ENCODE data around the gene ROR1. TPM values are rescaled to one million over a fixed set of nuclear protein-coding genes. Genes with fewer than 3 reads are reported as not detected.

ROR1 gene
- total and polyA plus RNA-seq, 2 of the 4 experiments (the other 2 are of a cell fraction) = 4.4 to 10.0 TPM

DNA sequence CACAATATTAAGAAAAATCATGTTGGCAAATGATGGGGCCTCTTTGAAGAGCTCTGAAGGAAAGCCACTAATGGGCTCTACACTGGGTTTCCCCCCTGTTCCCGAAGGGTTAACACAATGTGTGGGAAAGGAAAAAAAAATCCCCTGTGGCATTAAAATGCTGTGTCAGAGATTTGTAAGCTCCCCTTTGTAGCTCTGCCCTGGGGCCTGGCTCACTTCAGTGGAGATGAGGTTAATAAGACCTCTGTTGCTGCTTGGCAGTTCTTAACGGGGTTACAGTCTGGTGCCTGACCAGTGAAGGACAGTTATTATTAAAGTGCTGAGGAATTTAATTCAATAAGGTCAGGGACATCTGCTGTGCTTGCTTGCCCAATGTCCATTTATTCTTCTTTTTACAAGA, 299.9 kb downstream of the ROR1 start:
- no peaks in the 10 kb centered on the region; the same call in 1 of the 2 replicates for H3K9me1 ChIP-seq (ENCODE audit: insufficient read depth, low read length)
- no peaks in the 10 kb centered on the region for H4K20me1 ChIP-seq (ENCODE audit: insufficient read depth, low read length)
- H3K56ac ChIP-seq (ENCODE audit: extremely low read depth, insufficient read depth, low read length) = no peak overlapping the region
- CTCF ChIA-PET = interaction anchor here (1.1 kb wide), 1 partner anchor 64 kb away, joined by 3 read pairs; no protein-coding TSS in a partner anchor
- H2AK9ac ChIP-seq (replicated peaks; ENCODE audit: low read depth, low read length, poor library complexity) = no peak overlapping the region
- WGBS, 2 experiments (ENCODE audit: extremely low coverage in 2 of 2, insufficient read length in 1 of 2) = 80% methylated on average over 1 of the region's 2 CpGs; no CpG with 5 or more reads in 1 of the 2 experiments
- no peak overlapping the region for H3K23ac ChIP-seq (ENCODE audit: low read depth, low read length)
- H2BK120ac ChIP-seq (ENCODE audit: low read depth, low read length) = no peak overlapping the region
- POLR2A ChIA-PET (ENCODE audit: unreplicated experiment) = no interaction called here
- no peak overlapping the region for H2AFZ ChIP-seq (replicated peaks; ENCODE audit: low read length, poor library complexity)
- no peak overlapping the region for H2BK5ac ChIP-seq (ENCODE audit: low read depth, low read length, poor library complexity, severe bottlenecking)
- no peak for DNase-seq
- no peak overlapping the region for H2AK5ac ChIP-seq (ENCODE audit: low read depth, low read length)
- H3K27me3 ChIP-seq (ENCODE audit: control insufficient read depth, insufficient read depth, low read length) = no peaks in the 10 kb centered on the region; the same call in 1 of the 2 replicates
- no peak overlapping the region for H2BK15ac ChIP-seq (ENCODE audit: low read depth, low read length)
- in situ Hi-C loops (cut with MboI; ENCODE audit: low sequenced_read_pairs) (no loop called here), intact Hi-C loops (cut with micrococcal nuclease) (no loop called here), dilution Hi-C loops (cut with HindIII; ENCODE audit: low sequenced_read_pairs, unreplicated experiment) (no loop called here)
- BruUV-seq (replicated peaks) = no TSS peak
- no peak overlapping the region for H3K9ac ChIP-seq (ENCODE audit: low read depth, low read length)
- H4K91ac ChIP-seq (ENCODE audit: insufficient read depth, low read depth, low read length) = no peak overlapping the region
- H4K8ac ChIP-seq (ENCODE audit: low read depth in 2 of 2, low read length in 2 of 2) = no peak overlapping the region
- H3K79me1 ChIP-seq (ENCODE audit: low read depth in 1 of 2, low read length in 2 of 2) = no peaks in the 10 kb centered on the region
- H3K4me3 ChIP-seq (ENCODE audit: insufficient read depth, low read depth, low read length) = no peak overlapping the region
- H2BK20ac ChIP-seq (ENCODE audit: low read depth, low read length) = no peak overlapping the region
- H4K5ac ChIP-seq (ENCODE audit: low read depth, low read length) = no peak overlapping the region
- H3K4me2 ChIP-seq (ENCODE audit: low read depth, low read length) = no peak overlapping the region
- no peak overlapping the region for H3K4ac ChIP-seq (ENCODE audit: low read depth, low read length)
- peaks cover 4% of the 10 kb centered on the region; the same call in 1 of the 2 replicates for H3K4me1 ChIP-seq (ENCODE audit: control insufficient read depth, insufficient read depth, low read length)
- no peak for ATAC-seq (ENCODE audit: low read depth)
- no peak overlapping the region for H3K14ac ChIP-seq (replicated peaks; ENCODE audit: low read depth, low read length)
- no peaks in the 10 kb centered on the region for H3K9me3 ChIP-seq (ENCODE audit: control insufficient read depth, insufficient read depth, low read length)
- no peak overlapping the region for H3K18ac ChIP-seq (ENCODE audit: low read depth, low read length)
- H3K27ac ChIP-seq (ENCODE audit: insufficient read depth, low read length) = no peak overlapping the region
- no peaks in the 10 kb centered on the region for H3K36me3 ChIP-seq (ENCODE audit: control insufficient read depth, insufficient read depth, low read length)
- TF ChIP-seq MAFK (IDR thresholded peaks at IDR 0.05; ENCODE audit: low read depth, low read length) (no peak), RAD21 (IDR thresholded peaks at IDR 0.05; ENCODE audit: low read length) (no peak), SMC3 (IDR thresholded peaks at IDR 0.05; ENCODE audit: low read depth, low read length) (no peak), NFE2L2 (IDR thresholded peaks at IDR 0.05; ENCODE audit: low read depth, low read length) (no peak), POLR2A (IDR thresholded peaks at IDR 0.05; ENCODE audit: low read depth, low read length) (no peak), CHD1 (IDR thresholded peaks at IDR 0.05; ENCODE audit: low read depth, low read length) (no peak), CEBPB (IDR thresholded peaks at IDR 0.05; ENCODE audit: low read depth, low read length) (no peak), CTCF (conservative IDR thresholded peaks at IDR 0.05; ENCODE audit: low read depth, low read length) (no peak), MAZ (IDR thresholded peaks at IDR 0.05; ENCODE audit: borderline replicate concordance, low read depth, low read length) (no peak)
- TF ChIP-seq, protein P1, sequence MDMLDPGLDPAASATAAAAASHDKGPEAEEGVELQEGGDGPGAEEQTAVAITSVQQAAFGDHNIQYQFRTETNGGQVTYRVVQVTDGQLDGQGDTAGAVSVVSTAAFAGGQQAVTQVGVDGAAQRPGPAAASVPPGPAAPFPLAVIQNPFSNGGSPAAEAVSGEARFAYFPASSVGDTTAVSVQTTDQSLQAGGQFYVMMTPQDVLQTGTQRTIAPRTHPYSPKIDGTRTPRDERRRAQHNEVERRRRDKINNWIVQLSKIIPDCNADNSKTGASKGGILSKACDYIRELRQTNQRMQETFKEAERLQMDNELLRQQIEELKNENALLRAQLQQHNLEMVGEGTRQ (IDR thresholded peaks at IDR 0.05; ENCODE audit: low read depth, low read length) = no peak
